Measurements from ENCODE around the gene CACNA1B.

- TF ChIP-seq, protein P1, sequence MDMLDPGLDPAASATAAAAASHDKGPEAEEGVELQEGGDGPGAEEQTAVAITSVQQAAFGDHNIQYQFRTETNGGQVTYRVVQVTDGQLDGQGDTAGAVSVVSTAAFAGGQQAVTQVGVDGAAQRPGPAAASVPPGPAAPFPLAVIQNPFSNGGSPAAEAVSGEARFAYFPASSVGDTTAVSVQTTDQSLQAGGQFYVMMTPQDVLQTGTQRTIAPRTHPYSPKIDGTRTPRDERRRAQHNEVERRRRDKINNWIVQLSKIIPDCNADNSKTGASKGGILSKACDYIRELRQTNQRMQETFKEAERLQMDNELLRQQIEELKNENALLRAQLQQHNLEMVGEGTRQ (IDR thresholded peaks at IDR 0.05; ENCODE audit: borderline replicate concordance, low read depth, low read length) = no peak
- TF ChIP-seq CTCF (IDR thresholded peaks at IDR 0.05) (no peak), JUND (IDR thresholded peaks at IDR 0.05) (no peak), MXI1 (IDR thresholded peaks at IDR 0.05; ENCODE audit: low read depth, low read length) (no peak), RAD21 (IDR thresholded peaks at IDR 0.05; ENCODE audit: low read length) (no peak)
Measured at GRCh38 chr9:138022121-138022741, 144.6 kb downstream of the CACNA1B start.

Data from SK-N-SH (cell line).